Measurements from ENCODE around the gene PSD2. TPM values are rescaled to one million over a fixed set of nuclear protein-coding genes. Genes with fewer than 3 reads are reported as not detected.

The PSD2 gene
- total and polyA plus RNA-seq, 2 of the 13 experiments (the other 11 are each of a cell fraction or from before 2014, with no cell fraction given): 0.07 TPM; not detected in 1

GRCh38 chr5:139765409-139766217 lies 30.0 kb upstream of the PSD2 start (continued):
- TF ChIP-seq, protein P1, sequence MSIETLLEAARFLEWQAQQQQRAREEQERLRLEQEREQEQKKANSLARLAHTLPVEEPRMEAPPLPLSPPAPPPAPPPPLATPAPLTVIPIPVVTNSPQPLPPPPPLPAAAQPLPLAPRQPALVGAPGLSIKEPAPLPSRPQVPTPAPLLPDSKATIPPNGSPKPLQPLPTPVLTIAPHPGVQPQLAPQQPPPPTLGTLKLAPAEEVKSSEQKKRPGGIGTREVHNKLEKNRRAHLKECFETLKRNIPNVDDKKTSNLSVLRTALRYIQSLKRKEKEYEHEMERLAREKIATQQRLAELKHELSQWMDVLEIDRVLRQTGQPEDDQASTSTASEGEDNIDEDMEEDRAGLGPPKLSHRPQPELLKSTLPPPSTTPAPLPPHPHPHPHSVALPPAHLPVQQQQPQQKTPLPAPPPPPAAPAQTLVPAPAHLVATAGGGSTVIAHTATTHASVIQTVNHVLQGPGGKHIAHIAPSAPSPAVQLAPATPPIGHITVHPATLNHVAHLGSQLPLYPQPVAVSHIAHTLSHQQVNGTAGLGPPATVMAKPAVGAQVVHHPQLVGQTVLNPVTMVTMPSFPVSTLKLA (IDR thresholded peaks at IDR 0.05): no peak
- TF ChIP-seq, protein P2, sequence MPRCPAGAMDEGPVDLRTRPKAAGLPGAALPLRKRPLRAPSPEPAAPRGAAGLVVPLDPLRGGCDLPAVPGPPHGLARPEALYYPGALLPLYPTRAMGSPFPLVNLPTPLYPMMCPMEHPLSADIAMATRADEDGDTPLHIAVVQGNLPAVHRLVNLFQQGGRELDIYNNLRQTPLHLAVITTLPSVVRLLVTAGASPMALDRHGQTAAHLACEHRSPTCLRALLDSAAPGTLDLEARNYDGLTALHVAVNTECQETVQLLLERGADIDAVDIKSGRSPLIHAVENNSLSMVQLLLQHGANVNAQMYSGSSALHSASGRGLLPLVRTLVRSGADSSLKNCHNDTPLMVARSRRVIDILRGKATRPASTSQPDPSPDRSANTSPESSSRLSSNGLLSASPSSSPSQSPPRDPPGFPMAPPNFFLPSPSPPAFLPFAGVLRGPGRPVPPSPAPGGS (CRISPR knock-in tag; IDR thresholded peaks at IDR 0.05): peak; percentile 22; the same call in 1 of the 2 replicates
- TF ChIP-seq, protein P3, sequence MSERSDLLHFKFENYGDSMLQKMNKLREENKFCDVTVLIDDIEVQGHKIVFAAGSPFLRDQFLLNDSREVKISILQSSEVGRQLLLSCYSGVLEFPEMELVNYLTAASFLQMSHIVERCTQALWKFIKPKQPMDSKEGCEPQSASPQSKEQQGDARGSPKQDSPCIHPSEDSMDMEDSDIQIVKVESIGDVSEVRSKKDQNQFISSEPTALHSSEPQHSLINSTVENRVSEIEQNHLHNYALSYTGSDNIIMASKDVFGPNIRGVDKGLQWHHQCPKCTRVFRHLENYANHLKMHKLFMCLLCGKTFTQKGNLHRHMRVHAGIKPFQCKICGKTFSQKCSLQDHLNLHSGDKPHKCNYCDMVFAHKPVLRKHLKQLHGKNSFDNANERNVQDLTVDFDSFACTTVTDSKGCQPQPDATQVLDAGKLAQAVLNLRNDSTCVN (CRISPR knock-in tag; IDR thresholded peaks at IDR 0.05; ENCODE audit: borderline replicate concordance): no peak
- TF ChIP-seq HDAC6 (IDR thresholded peaks at IDR 0.05; ENCODE audit: low read depth, low read length): no peak
- no peak for TF ChIP-seq HNRNPUL1 (IDR thresholded peaks at IDR 0.05; ENCODE audit: low read depth, low read length)
- TF ChIP-seq, protein P4, sequence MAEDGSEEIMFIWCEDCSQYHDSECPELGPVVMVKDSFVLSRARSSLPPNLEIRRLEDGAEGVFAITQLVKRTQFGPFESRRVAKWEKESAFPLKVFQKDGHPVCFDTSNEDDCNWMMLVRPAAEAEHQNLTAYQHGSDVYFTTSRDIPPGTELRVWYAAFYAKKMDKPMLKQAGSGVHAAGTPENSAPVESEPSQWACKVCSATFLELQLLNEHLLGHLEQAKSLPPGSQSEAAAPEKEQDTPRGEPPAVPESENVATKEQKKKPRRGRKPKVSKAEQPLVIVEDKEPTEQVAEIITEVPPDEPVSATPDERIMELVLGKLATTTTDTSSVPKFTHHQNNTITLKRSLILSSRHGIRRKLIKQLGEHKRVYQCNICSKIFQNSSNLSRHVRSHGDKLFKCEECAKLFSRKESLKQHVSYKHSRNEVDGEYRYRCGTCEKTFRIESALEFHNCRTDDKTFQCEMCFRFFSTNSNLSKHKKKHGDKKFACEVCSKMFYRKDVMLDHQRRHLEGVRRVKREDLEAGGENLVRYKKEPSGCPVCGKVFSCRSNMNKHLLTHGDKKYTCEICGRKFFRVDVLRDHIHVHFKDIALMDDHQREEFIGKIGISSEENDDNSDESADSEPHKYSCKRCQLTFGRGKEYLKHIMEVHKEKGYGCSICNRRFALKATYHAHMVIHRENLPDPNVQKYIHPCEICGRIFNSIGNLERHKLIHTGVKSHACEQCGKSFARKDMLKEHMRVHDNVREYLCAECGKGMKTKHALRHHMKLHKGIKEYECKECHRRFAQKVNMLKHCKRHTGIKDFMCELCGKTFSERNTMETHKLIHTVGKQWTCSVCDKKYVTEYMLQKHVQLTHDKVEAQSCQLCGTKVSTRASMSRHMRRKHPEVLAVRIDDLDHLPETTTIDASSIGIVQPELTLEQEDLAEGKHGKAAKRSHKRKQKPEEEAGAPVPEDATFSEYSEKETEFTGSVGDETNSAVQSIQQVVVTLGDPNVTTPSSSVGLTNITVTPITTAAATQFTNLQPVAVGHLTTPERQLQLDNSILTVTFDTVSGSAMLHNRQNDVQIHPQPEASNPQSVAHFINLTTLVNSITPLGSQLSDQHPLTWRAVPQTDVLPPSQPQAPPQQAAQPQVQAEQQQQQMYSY (CRISPR knock-in tag; IDR thresholded peaks at IDR 0.05): no peak
- no peak for TF ChIP-seq ZNF713 (CRISPR knock-in tag; IDR thresholded peaks at IDR 0.05)
- TF ChIP-seq SALL1 (CRISPR knock-in tag; IDR thresholded peaks at IDR 0.05): peak; percentile 70; the same call in 1 of the 2 replicates
- no peak for TF ChIP-seq ZSCAN30 (CRISPR knock-in tag; IDR thresholded peaks at IDR 0.05)
- TF ChIP-seq PRMT3 (CRISPR knock-in tag; IDR thresholded peaks at IDR 0.05; ENCODE audit: borderline replicate concordance, low read depth): no peak
- no peak for TF ChIP-seq SKIL (CRISPR knock-in tag; IDR thresholded peaks at IDR 0.05; ENCODE audit: borderline replicate concordance)
- no peak for TF ChIP-seq ZNF510 (CRISPR knock-in tag; IDR thresholded peaks at IDR 0.05; ENCODE audit: low read depth)
- TF ChIP-seq ZFP36 (IDR thresholded peaks at IDR 0.05; ENCODE audit: borderline replicate concordance, low read depth, low read length, partially characterized antibody): no peak
- TF ChIP-seq TOPORS (CRISPR knock-in tag; IDR thresholded peaks at IDR 0.05): no peak
- TF ChIP-seq HNF4A (CRISPR knock-in tag; IDR thresholded peaks at IDR 0.05): 0 out of 2 replicates have a peak, but pooled peaks have one; percentile 7
- TF ChIP-seq, protein P5, sequence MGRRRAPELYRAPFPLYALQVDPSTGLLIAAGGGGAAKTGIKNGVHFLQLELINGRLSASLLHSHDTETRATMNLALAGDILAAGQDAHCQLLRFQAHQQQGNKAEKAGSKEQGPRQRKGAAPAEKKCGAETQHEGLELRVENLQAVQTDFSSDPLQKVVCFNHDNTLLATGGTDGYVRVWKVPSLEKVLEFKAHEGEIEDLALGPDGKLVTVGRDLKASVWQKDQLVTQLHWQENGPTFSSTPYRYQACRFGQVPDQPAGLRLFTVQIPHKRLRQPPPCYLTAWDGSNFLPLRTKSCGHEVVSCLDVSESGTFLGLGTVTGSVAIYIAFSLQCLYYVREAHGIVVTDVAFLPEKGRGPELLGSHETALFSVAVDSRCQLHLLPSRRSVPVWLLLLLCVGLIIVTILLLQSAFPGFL (CRISPR knock-in tag; IDR thresholded peaks at IDR 0.05): no peak
- no peak for TF ChIP-seq ZNF3 (CRISPR knock-in tag; IDR thresholded peaks at IDR 0.05)

Measured in HepG2 (cell line).